ENCODE data around the gene NONO. TPM values are rescaled to one million over a fixed set of nuclear protein-coding genes. Genes with fewer than 3 reads are reported as not detected.

The NONO gene
- polyA plus RNA-seq, 2 of the 4 experiments (the other 2 are of a cell fraction) = 362 to 405 TPM

- no peak for TF ChIP-seq FOXS1 (CRISPR knock-in tag; IDR thresholded peaks at IDR 0.05)
- no peak for TF ChIP-seq ATOH8 (CRISPR knock-in tag; IDR thresholded peaks at IDR 0.05; ENCODE audit: low read depth)
- TF ChIP-seq PBX3 (IDR thresholded peaks at IDR 0.05) = no peak
- no peak for TF ChIP-seq HEYL (CRISPR knock-in tag; IDR thresholded peaks at IDR 0.05)
- no peak for TF ChIP-seq CHD2 (IDR thresholded peaks at IDR 0.05; ENCODE audit: low read length, partially characterized antibody)
- no peak for TF ChIP-seq ZC3H11A (IDR thresholded peaks at IDR 0.05)
- TF ChIP-seq ZSCAN20 (CRISPR knock-in tag; IDR thresholded peaks at IDR 0.05) = no peak
These were observed 38.9 kb upstream of the NONO start (continued) for GRCh38 chrX:71244359-71245128.

GRCh38 chrX:71245159-71245558, 38.3 kb upstream of the NONO start:
- DNase-seq (ENCODE audit: low read depth in 1 of 2, low spot score in 1 of 2) (no peak), ATAC-seq (no peak), FAIRE-seq (no peak)
- TF ChIP-seq REST (IDR thresholded peaks at IDR 0.05) = no peak
- TF ChIP-seq ESRRA (IDR thresholded peaks at IDR 0.05; ENCODE audit: borderline replicate concordance, low read length) = no peak
- no peak for TF ChIP-seq CHD2 (IDR thresholded peaks at IDR 0.05; ENCODE audit: low read length, partially characterized antibody)
- TF ChIP-seq NR3C1 (IDR thresholded peaks at IDR 0.05) = no peak
- no peak for TF ChIP-seq MAFK (IDR thresholded peaks at IDR 0.05; ENCODE audit: partially characterized antibody)
- no peak for TF ChIP-seq NFE2L2 (conservative IDR thresholded peaks at IDR 0.05; ENCODE audit: low read length)
- TF ChIP-seq HES2 (IDR thresholded peaks at IDR 0.05) = no peak
- no peak for TF ChIP-seq ZSCAN20 (CRISPR knock-in tag; IDR thresholded peaks at IDR 0.05)
- no peak for TF ChIP-seq GATA3 (IDR thresholded peaks at IDR 0.05; ENCODE audit: borderline replicate concordance)
- TF ChIP-seq KDM1A (IDR thresholded peaks at IDR 0.05; ENCODE audit: low read depth) = no peak
- TF ChIP-seq HMGXB4 (CRISPR knock-in tag; IDR thresholded peaks at IDR 0.05; ENCODE audit: borderline replicate concordance) = no peak
- TF ChIP-seq TFCP2L1 (CRISPR knock-in tag; IDR thresholded peaks at IDR 0.05) = no peak
- no peak for TF ChIP-seq HOXA7 (CRISPR knock-in tag; IDR thresholded peaks at IDR 0.05)
- TF ChIP-seq RNF2 (IDR thresholded peaks at IDR 0.05; ENCODE audit: borderline replicate concordance, low read depth) = no peak
- no peak for TF ChIP-seq CHD4 (IDR thresholded peaks at IDR 0.05; ENCODE audit: borderline replicate concordance)
- Histone ChIP-seq H3K4me1 (no peaks in the 10 kb centered on the region), H3K4me3 (no peak overlapping the region), H3K4me2 (no peak overlapping the region), H3K9me3 (no peaks in the 10 kb centered on the region), H3K27ac (no peak overlapping the region)
- POLR2A ChIA-PET = no interaction called here
- CTCF ChIA-PET = interaction anchor here (0.5 kb wide), 1 partner anchor 336 kb away, joined by 3 read pairs; no protein-coding TSS in a partner anchor
- 98% methylated on average over 2 of the region's 2 CpGs for WGBS (ENCODE audit: missing lambda C conversion rate)
